Stimulated activated CD8-positive, alpha-beta memory T cell treated with anti-CD3 and anti-CD28 coated beads, Interleukin-12 subunit alpha, Interleukin-12 subunit beta, amount 100 ng/mL, for 24 hours (primary cell): ENCODE measurements around the gene CDC42BPB.

Experiments used
- DNase-seq: peaks from one replicate; pipeline ENCODE4 v3.0.0-alpha.2; 2020; ENCODE audit errors: extremely low read depth

The CDC42BPB gene

DNA sequence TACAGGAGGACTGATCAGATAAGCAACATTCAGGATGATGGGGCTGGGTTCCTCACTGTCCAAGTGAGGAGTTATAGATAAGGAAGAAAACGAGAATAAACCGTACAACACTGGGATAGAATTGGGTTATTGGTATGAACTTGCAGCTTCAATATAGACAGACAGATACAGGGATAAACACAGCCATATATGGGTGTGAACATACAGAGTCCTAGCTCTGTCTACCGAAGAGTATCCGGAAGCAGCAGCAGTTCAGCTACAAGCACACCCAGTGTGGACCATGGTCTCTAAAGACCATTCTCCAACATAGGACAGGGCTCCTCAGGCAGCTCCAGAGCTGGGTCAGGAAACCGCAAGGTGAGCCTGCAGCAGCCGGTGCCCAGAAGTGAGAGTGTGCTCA, 40.8 kb downstream of the CDC42BPB start:
- no peak for DNase-seq

DNA sequence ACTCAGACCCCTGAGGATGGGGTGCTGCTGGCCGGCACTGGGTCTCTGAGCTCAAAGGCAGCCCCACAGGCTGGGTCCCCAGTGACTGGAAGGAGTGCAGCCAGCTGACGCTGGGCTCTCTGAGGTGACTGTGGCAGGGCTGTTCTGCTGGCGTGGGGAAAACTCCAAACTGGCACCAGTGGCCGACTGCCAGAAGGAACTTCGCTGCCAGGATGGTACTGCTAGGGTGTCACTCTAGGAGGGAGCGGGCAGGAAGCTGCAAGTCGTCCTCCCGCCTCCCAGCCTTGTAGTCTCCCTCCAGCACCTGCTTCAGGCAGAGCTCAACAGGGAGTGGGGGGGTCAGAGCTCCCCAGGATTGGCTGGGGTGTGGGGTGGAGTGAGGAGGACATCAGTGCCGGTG, 41.3 kb downstream of the CDC42BPB start:
- no peak for DNase-seq

DNA sequence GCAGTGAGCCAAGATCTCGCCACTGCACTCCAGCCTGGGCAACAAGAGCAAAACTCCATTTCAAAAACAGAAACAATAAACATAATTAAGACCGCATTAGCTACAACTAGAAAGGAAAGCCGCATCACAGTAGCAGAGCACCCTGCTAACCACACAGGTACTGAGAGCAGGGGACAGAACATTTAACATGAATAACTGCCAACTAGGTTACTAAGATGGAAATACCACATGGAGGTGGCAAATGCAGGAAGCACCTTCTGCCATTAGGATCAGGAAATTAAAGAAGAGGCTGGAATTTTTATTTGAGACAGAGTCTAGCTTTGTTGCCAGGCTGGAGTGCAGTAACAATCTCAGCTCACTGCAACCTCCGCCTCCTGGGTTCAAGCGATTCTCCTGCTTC, 41.9 kb downstream of the CDC42BPB start:
- no peak for DNase-seq

DNA sequence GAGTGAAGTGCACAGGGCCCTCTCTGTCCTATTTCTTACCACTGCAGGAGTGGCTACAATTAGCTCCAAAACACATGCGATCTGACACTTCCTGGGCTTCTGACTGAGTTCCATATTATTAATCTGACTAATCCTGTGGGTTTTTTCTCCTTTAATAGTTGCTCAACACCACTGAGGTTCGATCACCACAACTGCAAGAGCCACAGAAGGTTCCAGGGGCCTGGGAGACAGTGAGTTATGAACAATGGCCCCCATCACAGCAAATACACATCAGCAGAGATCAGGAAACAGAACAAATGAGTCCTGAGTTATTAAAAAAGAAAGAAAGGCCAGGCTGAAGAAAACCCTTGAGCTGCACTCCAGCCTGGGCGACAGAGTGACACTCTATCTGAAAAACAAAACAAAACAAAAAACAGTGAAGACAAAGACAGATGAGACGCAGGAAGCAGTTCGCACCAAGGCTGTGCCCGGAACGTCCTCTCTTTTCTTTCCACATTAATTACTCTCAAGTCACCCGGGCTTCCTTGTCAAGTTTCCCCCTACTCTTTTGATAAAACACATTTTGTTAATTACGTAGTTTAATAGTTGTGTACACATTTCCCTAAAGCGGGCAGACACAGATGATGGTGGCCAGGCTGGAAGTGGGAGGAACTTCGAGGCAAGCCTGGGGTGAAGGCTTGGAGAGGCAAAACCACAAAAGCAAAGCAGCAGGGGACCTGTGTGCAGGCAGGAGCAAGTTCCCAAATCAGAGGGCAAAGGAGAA, 42.7 kb downstream of the CDC42BPB start:
- no peak for DNase-seq

DNA sequence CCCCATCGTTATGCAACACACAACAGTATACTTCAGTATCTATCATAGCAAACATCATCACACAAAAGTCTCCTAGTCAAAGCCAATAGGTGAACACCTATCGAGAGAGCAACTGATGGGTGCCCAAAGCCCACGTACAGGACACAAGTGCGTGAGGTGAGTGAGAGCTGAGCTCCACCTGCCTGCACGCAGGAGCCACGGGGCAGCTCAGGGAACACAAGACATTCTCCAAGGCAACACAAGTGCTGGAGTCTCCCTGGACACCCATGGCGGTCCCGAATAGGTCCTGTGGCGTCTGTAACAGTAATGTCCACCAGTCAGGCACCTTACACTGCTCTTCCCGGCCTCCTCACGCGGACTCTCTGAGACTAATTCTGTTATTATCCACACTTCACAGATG, 44.3 kb downstream of the CDC42BPB start:
- no peak for DNase-seq

DNA sequence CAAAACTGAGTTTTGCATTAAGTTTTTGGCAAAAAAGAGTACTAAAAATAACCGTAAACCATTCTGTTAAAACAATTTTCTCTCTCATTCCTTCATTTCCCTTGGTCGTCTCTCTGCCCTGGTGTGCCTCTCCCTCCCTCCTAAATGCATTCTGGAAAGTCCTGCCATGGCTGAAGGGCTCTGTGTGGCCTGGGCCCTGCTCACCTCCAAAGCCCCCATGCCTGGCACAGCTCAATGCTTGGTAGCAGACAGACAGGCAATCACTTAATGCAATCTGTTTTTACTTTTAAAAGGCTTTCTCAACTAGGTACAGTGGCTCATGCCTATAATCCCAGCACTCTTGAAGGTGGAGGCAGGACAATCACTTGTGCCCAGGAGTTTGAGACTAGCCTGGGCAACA, 47.8 kb downstream of the CDC42BPB start:
- DNase-seq, result no peak

GRCh38 chr14:103008768-103009357, 48.5 kb downstream of the CDC42BPB start:
- no peak for DNase-seq

DNA sequence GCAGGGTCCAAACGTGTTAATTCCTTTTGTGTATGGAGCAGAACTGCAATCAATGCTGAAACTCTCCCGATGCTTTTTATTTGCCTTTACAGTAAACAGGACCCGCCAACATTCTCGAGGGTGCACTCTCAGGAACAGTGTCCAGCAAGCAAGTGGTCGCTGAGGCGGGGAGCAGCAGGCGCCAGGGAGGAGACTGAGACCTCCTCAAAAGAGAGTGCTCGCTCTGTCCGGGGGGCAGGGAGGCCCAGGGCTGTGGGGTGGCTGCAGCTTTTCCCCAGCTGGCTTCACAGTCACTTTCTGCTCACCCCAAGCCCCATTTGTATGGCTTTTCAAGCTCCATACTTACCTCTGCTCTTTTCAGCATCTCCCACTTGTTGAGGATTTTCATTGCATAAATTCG, 49.2 kb downstream of the CDC42BPB start:
- DNase-seq, result no peak

- no peak for DNase-seq
These were observed 49.8 kb downstream of the CDC42BPB start for GRCh38 chr14:103007555-103007954.

- DNase-seq, result no peak
These were observed 50.3 kb downstream of the CDC42BPB start for GRCh38 chr14:103006991-103007520.

DNA sequence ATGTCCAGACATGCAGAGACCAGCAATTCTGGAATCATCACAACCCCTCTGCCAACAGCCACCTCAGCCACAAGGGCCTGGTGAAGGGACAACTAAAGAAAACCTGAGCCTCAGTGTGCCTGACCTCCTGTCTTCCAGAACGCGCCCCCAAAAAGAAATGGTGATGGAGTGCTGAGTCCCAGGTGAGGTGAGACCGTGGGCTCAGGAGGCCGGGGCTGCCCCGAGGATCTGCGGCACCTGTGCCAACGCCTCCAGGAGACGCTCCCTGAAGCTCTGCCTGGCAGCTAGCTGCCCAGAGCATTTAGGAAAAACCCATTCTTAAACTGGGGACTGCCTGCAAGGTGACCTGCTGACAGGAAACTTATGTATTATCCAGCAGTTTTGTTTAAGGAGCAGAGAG, 51.2 kb downstream of the CDC42BPB start:
- no peak for DNase-seq

DNA sequence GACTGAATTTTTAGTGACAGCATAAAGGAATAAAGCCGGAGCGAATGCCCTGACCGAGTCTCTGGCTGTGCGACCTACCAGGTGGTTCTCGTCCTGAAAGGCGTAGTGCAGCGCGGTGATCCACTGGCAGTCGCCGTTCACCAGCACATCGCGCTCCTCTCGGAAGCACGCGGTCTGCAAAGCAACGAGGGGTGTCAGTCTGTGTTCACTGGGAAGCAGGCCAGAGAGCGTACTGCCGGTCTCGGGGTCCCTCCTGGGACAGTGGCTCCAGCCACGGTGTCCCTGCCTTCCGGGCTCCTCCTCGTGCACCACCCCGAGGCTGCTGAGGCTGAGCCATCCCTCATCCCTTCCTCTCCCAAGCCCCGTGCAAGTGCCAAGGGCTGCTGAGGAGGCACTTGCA, 53.5 kb downstream of the CDC42BPB start:
- no peak for DNase-seq

DNA sequence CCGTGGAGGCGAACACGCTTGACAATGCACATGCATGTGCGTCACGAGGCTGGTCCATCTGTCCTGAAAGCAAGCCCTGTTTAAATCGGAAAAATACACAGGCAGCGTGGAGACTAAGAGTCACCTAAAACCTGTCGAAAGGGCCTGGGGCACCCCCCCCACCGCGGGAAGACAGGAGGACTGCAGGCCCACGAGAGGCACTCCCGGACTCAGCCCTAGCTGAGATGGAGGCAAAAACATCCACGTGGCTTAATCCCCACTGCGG, 54.1 kb downstream of the CDC42BPB start:
- DNase-seq, result no peak

DNA sequence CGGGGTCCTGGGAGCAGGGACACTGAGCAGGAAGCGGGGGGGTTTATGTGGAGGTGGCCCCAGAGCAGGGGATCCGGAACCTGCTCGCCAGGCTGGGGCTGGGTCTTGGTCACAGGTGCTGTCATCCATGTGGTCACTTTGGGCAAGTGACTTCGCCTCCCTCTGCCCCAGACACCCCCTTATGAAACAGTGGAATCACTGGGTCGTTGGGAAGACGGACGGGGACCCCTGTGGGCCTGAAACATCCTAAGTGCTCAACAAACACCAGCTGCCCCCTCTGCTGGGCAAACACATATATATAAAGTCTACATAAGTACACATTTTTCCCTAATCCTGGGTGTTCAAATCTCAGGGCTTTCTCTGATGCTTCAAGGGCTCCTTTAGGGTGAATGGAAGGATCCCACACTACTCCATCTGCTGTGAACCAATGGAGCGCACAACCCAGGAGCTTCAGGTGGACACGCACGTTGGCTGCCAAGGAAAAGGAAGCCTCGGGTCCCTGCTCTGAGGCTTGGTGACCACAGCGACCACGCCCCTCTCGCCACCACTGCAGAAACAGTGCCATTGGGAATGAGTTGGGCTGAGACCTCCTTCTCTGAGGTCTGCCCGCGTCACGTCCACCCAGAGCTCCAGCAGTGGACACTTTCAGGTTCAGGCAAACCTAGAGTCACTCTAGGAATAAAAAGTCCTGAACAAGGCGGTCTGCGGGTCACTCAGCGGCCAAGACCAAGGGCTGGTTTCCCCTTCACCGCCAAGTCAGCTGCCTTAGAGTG, 54.6 kb downstream of the CDC42BPB start:
- DNase-seq, result no peak

DNA sequence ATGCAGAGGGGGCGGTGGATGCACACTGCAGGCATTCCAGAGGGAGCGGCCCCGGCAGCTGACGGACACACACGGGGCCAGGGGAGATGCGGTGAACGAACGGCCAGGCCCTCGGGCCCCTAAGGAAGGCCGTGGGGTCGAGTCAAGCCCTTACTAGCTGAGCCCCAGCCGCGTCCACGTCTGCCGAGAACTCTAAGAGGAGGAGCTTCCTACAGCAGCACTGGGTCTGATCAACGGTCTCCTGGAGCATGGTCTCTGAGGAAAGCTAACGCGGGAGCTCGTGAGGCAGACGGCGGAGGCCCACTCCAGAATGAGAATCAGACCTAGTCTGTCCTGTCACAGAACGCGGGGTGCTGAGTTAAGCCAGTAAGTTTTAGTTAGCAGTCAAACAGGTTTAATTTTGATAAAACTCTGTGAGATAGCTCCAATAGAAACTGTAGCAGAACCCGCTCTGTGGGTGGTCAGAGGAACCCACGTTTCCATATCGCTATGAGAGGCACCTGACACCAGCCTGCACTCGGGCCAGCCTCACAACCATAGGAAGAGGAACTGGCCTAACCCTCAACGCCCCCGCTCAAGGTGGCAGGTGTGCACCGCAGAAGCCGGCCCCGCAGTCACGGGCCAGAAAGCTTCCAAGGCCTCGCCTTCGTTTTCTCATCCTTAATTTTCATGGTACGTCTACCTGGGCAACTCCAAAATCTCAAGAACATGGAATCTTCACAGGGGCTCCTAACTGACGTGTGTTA, 55.5 kb downstream of the CDC42BPB start:
- DNase-seq, result no peak

DNA sequence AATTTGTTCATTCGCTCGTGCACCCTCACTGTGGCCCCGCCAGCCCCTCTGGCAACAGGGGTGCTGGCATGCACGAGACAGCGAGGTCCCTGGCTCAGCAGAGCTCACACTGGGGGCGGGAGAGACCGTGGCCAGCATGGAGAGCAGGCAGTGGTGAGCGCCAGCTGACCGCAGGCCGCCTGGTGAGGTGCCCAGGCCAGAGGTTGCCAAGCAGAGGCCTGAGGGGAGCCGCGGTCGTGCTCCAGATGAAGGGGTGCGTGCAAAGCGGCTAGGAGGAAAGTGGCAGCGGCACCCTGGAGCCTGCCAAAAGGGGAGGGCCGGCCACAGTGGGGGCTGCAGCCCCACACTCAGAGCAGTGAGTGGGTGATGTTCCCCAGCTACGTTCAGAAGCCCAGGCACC, 56.1 kb downstream of the CDC42BPB start:
- no peak for DNase-seq

GRCh38 chr14:103000291-103000921, 56.9 kb downstream of the CDC42BPB start:
- DNase-seq, result no peak

GRCh38 chr14:102999227-102999895, 58.0 kb downstream of the CDC42BPB start:
- no peak for DNase-seq

DNA sequence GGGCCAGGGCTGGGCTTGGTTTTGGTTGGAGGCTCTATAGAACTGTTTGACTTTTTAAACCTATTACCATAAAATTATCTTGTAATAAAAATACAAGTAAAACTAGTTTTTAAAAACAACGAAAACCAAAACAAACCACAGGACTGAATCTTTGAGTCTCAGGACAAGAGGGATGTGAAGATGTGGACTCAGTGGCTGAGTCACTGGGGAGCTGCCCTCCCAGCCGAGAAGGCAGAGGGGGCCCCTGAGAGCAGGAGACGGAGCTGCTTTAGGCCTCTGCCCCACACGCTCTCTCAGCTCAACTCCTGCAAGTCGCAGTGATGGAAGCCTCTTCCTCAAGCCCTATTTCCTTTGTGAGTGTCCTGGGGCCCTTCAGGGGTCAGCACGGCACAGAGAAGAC, 59.0 kb downstream of the CDC42BPB start:
- no peak for DNase-seq

- no peak for DNase-seq
These were observed 60.4 kb downstream of the CDC42BPB start for GRCh38 chr14:102996941-102997340.

GRCh38 chr14:102994689-102995088, 62.7 kb downstream of the CDC42BPB start:
- no peak for DNase-seq
